ENCODE data around the gene ARID4B. TPM values are rescaled to one million over a fixed set of nuclear protein-coding genes. Genes with fewer than 3 reads are reported as not detected.

Gene ARID4B
- total and polyA plus RNA-seq, 2 of the 13 experiments (the other 11 are each of a cell fraction or from before 2014, with no cell fraction given), result 9.7 to 24.6 TPM

DNA sequence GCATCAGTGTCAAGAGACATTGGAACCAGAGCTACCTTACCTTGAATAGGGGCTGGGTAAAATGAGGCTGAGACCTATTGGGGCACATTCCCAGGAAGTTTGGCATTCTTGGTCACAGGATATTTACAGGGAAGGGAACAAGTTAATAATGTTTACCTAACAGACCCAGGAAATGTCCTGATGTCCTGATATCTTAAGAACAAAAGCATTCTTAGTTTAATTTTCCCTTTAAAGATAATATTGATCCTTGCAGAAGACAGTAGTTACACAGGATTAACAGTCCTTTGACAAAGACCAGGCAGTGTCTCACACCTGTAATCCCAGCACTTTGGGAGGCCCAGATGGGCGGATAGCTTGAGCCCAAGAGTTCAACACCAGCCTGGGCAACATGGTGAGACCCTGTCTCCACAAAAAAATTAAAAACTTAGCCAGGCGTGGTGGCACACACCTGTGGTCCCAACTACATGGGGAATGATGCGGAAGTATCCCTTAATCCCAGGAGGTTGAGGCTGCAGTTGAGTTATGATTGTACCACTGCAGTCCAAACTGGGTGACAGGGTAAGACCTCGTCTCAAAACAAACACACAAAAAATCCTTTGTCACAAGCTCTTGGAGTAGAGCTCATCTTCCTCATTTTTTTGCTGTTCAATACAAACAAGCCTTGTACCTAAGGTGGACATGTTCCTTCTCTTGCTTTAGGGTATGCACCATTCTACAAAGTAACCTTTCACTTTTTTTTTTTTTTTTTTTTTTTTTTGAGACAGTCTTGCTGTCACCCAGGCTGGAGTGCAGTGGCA lies 198.0 kb downstream of the ARID4B start (continued):
- TF ChIP-seq TAF1 (CRISPR knock-in tag; IDR thresholded peaks at IDR 0.05) (no peak), HNF4G (IDR thresholded peaks at IDR 0.05; ENCODE audit: borderline replicate concordance, low read depth, low read length) (no peak), HNF4G (CRISPR knock-in tag; IDR thresholded peaks at IDR 0.05; ENCODE audit: borderline replicate concordance, low read depth) (no peak), ZSCAN20 (CRISPR knock-in tag; IDR thresholded peaks at IDR 0.05; ENCODE audit: borderline replicate concordance) (no peak), ZNF766 (CRISPR knock-in tag; IDR thresholded peaks at IDR 0.05; ENCODE audit: borderline replicate concordance) (no peak), THAP7 (CRISPR knock-in tag; IDR thresholded peaks at IDR 0.05) (no peak), ZNF260 (CRISPR knock-in tag; IDR thresholded peaks at IDR 0.05; ENCODE audit: borderline replicate concordance, low read depth) (no peak), ZNF816 (CRISPR knock-in tag; IDR thresholded peaks at IDR 0.05; ENCODE audit: borderline replicate concordance) (no peak; the same call in 1 of the 2 replicates), ZNF317 (CRISPR knock-in tag; IDR thresholded peaks at IDR 0.05) (no peak)
- TF ChIP-seq, protein P1, sequence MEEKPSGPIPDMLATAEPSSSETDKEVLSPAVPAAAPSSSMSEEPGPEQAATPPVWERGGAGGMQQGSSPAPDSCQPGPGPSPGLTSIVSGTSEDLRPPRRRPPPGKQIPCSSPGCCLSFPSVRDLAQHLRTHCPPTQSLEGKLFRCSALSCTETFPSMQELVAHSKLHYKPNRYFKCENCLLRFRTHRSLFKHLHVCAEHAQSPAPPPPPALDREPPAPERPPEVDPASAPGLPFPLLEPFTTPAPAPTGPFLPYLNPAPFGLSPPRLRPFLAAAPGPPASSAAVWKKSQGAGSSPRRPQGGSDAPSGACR (CRISPR knock-in tag; IDR thresholded peaks at IDR 0.05), result no peak
- TF ChIP-seq, protein P2, sequence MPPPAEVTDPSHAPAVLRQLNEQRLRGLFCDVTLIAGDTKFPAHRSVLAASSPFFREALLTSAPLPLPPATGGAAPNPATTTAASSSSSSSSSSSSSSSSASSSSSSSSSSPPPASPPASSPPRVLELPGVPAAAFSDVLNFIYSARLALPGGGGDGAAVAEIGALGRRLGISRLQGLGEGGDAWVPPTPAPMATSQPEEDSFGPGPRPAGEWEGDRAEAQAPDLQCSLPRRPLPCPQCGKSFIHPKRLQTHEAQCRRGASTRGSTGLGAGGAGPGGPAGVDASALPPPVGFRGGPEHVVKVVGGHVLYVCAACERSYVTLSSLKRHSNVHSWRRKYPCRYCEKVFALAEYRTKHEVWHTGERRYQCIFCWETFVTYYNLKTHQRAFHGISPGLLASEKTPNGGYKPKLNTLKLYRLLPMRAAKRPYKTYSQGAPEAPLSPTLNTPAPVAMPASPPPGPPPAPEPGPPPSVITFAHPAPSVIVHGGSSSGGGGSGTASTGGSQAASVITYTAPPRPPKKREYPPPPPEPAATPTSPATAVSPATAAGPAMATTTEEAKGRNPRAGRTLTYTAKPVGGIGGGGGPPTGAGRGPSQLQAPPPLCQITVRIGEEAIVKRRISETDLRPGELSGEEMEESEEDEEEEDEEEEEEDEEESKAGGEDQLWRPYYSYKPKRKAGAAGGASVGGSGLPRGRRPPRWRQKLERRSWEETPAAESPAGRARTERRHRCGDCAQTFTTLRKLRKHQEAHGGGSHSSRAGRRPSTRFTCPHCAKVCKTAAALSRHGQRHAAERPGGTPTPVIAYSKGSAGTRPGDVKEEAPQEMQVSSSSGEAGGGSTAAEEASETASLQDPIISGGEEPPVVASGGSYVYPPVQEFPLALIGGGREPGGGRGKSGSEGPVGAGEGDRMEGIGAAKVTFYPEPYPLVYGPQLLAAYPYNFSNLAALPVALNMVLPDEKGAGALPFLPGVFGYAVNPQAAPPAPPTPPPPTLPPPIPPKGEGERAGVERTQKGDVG (CRISPR knock-in tag; IDR thresholded peaks at IDR 0.05; ENCODE audit: borderline replicate concordance), result no peak

Measured in HepG2 (cell line).